Esophagus muscularis mucosa (tissue), 3 donors: ENCODE data around the gene NTSR1.

Source experiments
- CTCF ChIP-seq, 3 experiments: fragments of 200-600 bp in 2 of 3; fragments of 450-650 bp in 1 of 3; sonication (generic) in 2 of 3; IDR thresholded peaks; one replicate each; pipeline ENCODE4 v1.5.1; 2017 to 2019; ENCODE audit warnings: antibody characterized with exemption in 3 of 3, mild to moderate bottlenecking in 2 of 3, moderate library complexity in 1 of 3
- POLR2AphosphoS5 ChIP-seq, 2 donors: sonication (generic); formaldehyde crosslinking; IDR thresholded peaks; one replicate each; pipeline ENCODE4 v1.6.1; 2017; ENCODE audit warnings: antibody characterized with exemption in 2 of 2

- no peak for TF ChIP-seq CTCF (IDR thresholded peaks at IDR 0.05)
- no peak for TF ChIP-seq POLR2AphosphoS5 (IDR thresholded peaks at IDR 0.05)
Observed at GRCh38 chr20:62715201-62715600, 6.6 kb downstream of the NTSR1 start.
